OCI-LY7 (cell line): ENCODE data around the gene ARPC1B. TPM values are rescaled to one million over a fixed set of nuclear protein-coding genes. Genes with fewer than 3 reads are reported as not detected.
"Not testable (repeated sequence)": the region's sequence is repeated elsewhere in the genome, so short reads cannot be mapped to it uniquely, and the experiment has no call there.

Experiments
- BruUV-seq: library from RNA; stranded (reverse); fragments of 400-500 nt; replicated peaks from 2 replicates; lab custom pipeline; 2021; lab: Mats Ljungman, UMichigan
- CTCF ChIA-PET: fragments of 300-600 bp; sonication (Branson Sonifier 250); formaldehyde crosslinking; loops from one replicate; lab custom pipeline; 2022; ENCODE audit warnings: antibody characterized with exemption; ENCODE audit not compliant: unreplicated experiment; lab: Charles Lee
- POLR2A ChIA-PET: fragments of 300-600 bp; sonication (Branson Sonifier 250); formaldehyde crosslinking; loops from one replicate; lab custom pipeline; 2022; ENCODE audit warnings: antibody characterized with exemption; lab: Charles Lee
- DNase-seq: peaks from one replicate; pipeline ENCODE4 v3.0.0-alpha.2; 2015; ENCODE audit warnings: low spot score
- H2AFZ ChIP-seq: fragments of 200-600 bp; sonication (generic), shearing (Covaris generic); 2 replicates; pipeline ENCODE4 v1.6.1; 2014; ENCODE audit warnings: mild to moderate bottlenecking, antibody characterized with exemption, low read length, moderate library complexity
- H3K27ac ChIP-seq: fragments of 200-600 bp; sonication (generic); 2 replicates; pipeline ENCODE4 v1.5.1; 2014; ENCODE audit warnings: mixed run types, low read depth, mild to moderate bottlenecking, moderate library complexity, low read length, inconsistent platforms; ENCODE audit not compliant: poor library complexity, severe bottlenecking
- H3K36me3 ChIP-seq: fragments of 200-600 bp; sonication (generic); 2 replicates; pipeline ENCODE4 v1.6.1; 2014; ENCODE audit warnings: mild to moderate bottlenecking, antibody characterized with exemption, low read length, moderate library complexity, mixed read lengths; ENCODE audit not compliant: insufficient read depth
- H3K4me1 ChIP-seq: fragments of 200-600 bp; sonication (generic); 2 replicates; pipeline ENCODE4 v1.5.1; 2014; ENCODE audit warnings: mild to moderate bottlenecking, low read length; ENCODE audit not compliant: insufficient read depth, poor library complexity, severe bottlenecking
- H3K4me2 ChIP-seq: fragments of 200-600 bp; sonication (generic); 2 replicates; pipeline ENCODE4 v1.6.1; 2014; ENCODE audit warnings: mild to moderate bottlenecking, low read length
- H3K4me3 ChIP-seq: fragments of 200-600 bp; sonication (generic); 2 replicates; pipeline ENCODE4 v1.5.1; 2014; ENCODE audit warnings: mild to moderate bottlenecking, low read depth, low read length; ENCODE audit not compliant: poor library complexity, severe bottlenecking
- H3K79me2 ChIP-seq: fragments of 200-600 bp; sonication (generic); 2 replicates; pipeline ENCODE4 v1.6.1; 2016; ENCODE audit warnings: low read depth, mild to moderate bottlenecking, low read length, moderate library complexity, mixed read lengths; ENCODE audit not compliant: insufficient read depth
- H3K9me2 ChIP-seq: fragments of 200-600 bp; sonication (generic); 2 replicates; pipeline ENCODE4 v1.6.1; 2016; ENCODE audit warnings: mild to moderate bottlenecking, low read length, mixed read lengths; ENCODE audit not compliant: insufficient read depth
- H3K9me3 ChIP-seq: fragments of 200-600 bp; sonication (generic); 2 replicates; pipeline ENCODE4 v1.6.1; 2014; ENCODE audit warnings: mild to moderate bottlenecking, mixed run types, low read length, mixed read lengths
- H4K20me1 ChIP-seq: fragments of 200-600 bp; sonication (generic); 2 replicates; pipeline ENCODE4 v1.6.1; 2014; ENCODE audit warnings: mild to moderate bottlenecking, antibody characterized with exemption, low read length, moderate library complexity, mixed read lengths; ENCODE audit not compliant: insufficient read depth
- EZH2phosphoT487 ChIP-seq: fragments of 200-600 bp; sonication (generic); IDR thresholded peaks from 2 replicates; pipeline ENCODE4 v1.6.1; 2018; ENCODE audit warnings: low read depth, borderline replicate concordance, mild to moderate bottlenecking, mixed run types, antibody characterized with exemption, low read length, moderate library complexity, mixed read lengths
- intact Hi-C: fragments of 100-400 bp; cut with micrococcal nuclease; formaldehyde crosslinking; loops from one replicate; pipeline ENCODE4 v1.10.0; 2022; ENCODE audit not compliant: unreplicated experiment
- total RNA-seq, 2 experiments: library from RNA; depleted of rRNA in 1 of 2; stranded (reverse); fragments of >200 nt in 1 of 2; shearing (Covaris generic) in 1 of 2; gene quantifications; 2 replicates each; pipeline ENCODE4 v1.2.3, GENCODE V29; 2014 to 2022
- TF ChIP-seq, protein P1 (sequence below): fragments of 200-600 bp; sonication (generic); conservative IDR thresholded peaks from 2 replicates; pipeline ENCODE4 v1.5.1; 2014; ENCODE audit warnings: mild to moderate bottlenecking, antibody characterized with exemption, low read length, moderate library complexity, mixed read lengths

Gene ARPC1B
- total RNA-seq, 2 experiments from 2014 or later, result 169 to 191 TPM

DNA sequence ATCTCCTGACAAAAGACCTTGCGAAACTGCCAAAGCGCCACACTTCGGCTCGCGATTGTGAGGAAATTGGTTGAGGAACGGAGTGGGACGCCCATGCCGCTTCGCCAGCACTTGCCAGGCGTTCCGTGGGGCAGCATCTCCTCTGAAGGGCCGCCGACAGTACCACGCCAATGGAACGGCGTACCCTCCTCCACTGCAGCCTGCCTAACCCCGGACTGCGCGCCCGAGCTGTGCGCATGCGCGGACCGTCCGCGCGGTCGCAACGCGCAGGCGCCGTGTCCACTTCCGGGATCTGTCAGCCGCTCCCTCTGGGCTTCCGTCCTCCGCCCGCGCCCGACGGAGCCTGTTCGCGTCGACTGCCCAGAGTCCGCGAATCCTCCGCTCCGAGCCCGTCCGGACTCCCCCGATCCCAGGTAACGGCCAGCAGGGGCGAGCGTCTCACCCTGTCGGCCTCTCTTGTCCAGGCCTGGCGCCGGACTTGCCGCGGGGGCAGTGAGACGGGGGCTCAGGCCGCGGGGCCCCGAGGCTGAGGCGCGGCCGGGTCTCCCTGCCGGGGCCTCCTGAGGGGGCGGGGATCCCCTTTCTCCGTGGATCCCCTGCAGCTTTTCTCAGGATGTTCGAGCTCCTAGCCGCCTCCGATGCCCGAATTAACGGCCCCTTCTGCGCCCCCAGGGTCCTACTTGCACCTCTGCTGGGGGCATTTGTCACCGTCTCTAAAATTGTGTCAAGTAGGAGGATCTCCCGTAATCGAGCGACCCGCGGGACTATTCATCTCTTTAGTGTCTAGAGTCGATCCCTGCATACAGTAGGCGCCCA is 48.7 kb upstream of the ARPC1B start, which contains the start of gene ARPC1A:
TSS of gene ARPC1A (plus strand) at position 307 of the 816 bp plus-strand sequence. CDS start 7,456 bp downstream, outside the sequence.
- no peak for TF ChIP-seq EZH2phosphoT487
- TF ChIP-seq, protein P1, sequence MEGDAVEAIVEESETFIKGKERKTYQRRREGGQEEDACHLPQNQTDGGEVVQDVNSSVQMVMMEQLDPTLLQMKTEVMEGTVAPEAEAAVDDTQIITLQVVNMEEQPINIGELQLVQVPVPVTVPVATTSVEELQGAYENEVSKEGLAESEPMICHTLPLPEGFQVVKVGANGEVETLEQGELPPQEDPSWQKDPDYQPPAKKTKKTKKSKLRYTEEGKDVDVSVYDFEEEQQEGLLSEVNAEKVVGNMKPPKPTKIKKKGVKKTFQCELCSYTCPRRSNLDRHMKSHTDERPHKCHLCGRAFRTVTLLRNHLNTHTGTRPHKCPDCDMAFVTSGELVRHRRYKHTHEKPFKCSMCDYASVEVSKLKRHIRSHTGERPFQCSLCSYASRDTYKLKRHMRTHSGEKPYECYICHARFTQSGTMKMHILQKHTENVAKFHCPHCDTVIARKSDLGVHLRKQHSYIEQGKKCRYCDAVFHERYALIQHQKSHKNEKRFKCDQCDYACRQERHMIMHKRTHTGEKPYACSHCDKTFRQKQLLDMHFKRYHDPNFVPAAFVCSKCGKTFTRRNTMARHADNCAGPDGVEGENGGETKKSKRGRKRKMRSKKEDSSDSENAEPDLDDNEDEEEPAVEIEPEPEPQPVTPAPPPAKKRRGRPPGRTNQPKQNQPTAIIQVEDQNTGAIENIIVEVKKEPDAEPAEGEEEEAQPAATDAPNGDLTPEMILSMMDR, result 0 out of 2 replicates have a peak, but pooled peaks have one; percentile 14
- BruUV-seq, result no TSS peak
- Histone ChIP-seq H3K79me2 (peaks cover 47% of the 10 kb centered on the region), H3K9me2 (no peaks in the 10 kb centered on the region), H4K20me1 (0 out of 2 replicates have a peak, but pooled peaks cover 13% of the 10 kb centered on the region), H2AFZ (peak within 1 kb of the TSS; percentile 43), H3K4me3 (peak within 1 kb of the TSS; percentile 87), H3K4me2 (peak within 1 kb of the TSS; percentile 92), H3K36me3 (peaks cover 10% of the 10 kb centered on the region), H3K27ac (peak within 1 kb of the TSS; percentile 16), H3K4me1 (peaks cover 19% of the 10 kb centered on the region), H3K9me3 (no peaks in the 10 kb centered on the region)
- CTCF ChIA-PET, result interaction anchor here (0.6 kb wide), 1 partner anchor 82 kb away, joined by 3 read pairs; no protein-coding TSS in a partner anchor
- POLR2A ChIA-PET, result interaction anchor here (0.5 to 2.9 kb wide), 7 partner anchors 9 to 1077 kb away, joined by 3 to 8 read pairs (median 3); partner anchors contain the start of genes BUD31 and PDAP1
- intact Hi-C loops, result loop anchor here (1.0 to 5.0 kb wide), 2 partner anchors 81 to 283 kb away; no protein-coding TSS in a partner anchor
- peak; percentile 93 for DNase-seq

DNA sequence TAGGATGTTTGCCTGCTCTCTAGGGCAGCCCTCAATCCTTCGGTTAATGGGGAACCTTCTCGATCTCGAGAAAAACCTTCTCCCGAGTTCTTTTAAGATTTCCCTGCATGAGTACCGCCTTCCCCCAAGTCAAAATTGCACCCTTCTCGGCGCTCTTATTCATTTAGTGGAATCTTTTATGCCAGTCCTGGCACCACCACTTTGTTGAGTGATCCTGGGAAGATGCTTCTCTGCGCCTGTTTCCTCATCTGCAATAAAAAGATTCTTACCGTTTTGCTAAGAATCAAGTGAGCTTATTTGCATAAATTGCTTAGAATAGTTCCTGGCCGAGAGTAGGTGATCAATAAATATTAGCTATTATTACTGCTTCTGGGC is 48.1 kb upstream of the ARPC1B start:
- Histone ChIP-seq H3K4me1 (peaks cover 19% of the 10 kb centered on the region), H3K4me3 (peak overlapping the region; percentile 87), H3K27ac (peak overlapping the region; percentile 16), H4K20me1 (0 out of 2 replicates have a peak, but pooled peaks cover 13% of the 10 kb centered on the region), H3K9me2 (no peaks in the 10 kb centered on the region), H3K36me3 (peaks cover 16% of the 10 kb centered on the region), H2AFZ (peak overlapping the region; percentile 43; the same call in 1 of the 2 replicates), H3K4me2 (peak overlapping the region; percentile 92), H3K9me3 (no peaks in the 10 kb centered on the region), H3K79me2 (peaks cover 53% of the 10 kb centered on the region)
- ChIA-PET CTCF (interaction anchor here (0.6 kb wide), 1 partner anchor 81 kb away, joined by 3 read pairs; no protein-coding TSS in a partner anchor), POLR2A (interaction anchor here (0.9 to 2.9 kb wide), 5 partner anchors 8 to 182 kb away, joined by 3 to 8 read pairs (median 4); partner anchors contain the start of genes BUD31 and PDAP1)
- intact Hi-C loops, result loop anchor here (1.0 to 5.0 kb wide), 2 partner anchors 80 to 284 kb away; no protein-coding TSS in a partner anchor
- no TSS peak for BruUV-seq
- TF ChIP-seq, protein P1, result no peak
- TF ChIP-seq EZH2phosphoT487, result no peak
- DNase-seq, result peak; percentile 11

DNA sequence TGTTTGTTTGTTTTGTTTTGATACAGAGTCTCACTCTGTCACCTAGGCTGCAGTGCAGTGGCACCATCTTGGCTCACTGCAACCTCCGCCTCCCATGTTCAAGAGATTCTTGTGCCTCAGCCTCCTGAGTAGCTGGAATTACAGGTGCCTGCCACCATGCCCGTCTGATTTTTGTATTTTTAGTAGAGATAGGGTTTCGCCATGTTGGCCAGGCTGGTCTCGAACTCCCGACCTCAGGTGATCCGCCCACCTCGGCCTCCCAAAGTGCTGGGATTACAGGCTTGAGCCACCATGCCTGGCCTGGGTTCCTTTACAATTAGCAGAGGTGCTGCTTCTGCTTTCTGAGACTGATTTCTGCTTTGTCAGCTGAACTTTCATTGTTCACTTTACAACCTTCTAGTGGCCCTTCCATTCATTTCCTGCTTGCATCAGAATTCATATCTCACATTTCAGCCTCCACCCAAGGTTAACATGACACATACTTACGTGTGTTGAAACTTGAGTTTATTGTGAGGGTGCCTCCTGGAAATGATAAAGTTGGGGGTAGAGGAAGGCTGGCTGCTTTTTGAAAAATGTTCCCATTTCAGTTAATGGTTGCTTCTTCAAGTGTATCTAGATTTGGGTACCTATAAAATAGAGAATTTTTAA is 44.1 kb upstream of the ARPC1B start:
- CTCF ChIA-PET, H3K9me2 ChIP-seq, BruUV-seq, H3K27ac ChIP-seq, H3K4me2 ChIP-seq, intact Hi-C loops, H2AFZ ChIP-seq, H3K4me3 ChIP-seq, H3K9me3 ChIP-seq: not testable (repeated sequence)
- 0 out of 2 replicates have a peak, but pooled peaks cover 13% of the 10 kb centered on the region for H4K20me1 ChIP-seq
- peaks cover 14% of the 10 kb centered on the region for H3K4me1 ChIP-seq
- H3K79me2 ChIP-seq, result peaks cover 63% of the 10 kb centered on the region
- peak; percentile 18 for DNase-seq
- POLR2A ChIA-PET, result interaction anchor here (0.6 to 1.2 kb wide), 6 partner anchors 10 to 291 kb away, joined by 3 to 5 read pairs (median 3); no protein-coding TSS in a partner anchor
- H3K36me3 ChIP-seq, result peaks cover 43% of the 10 kb centered on the region
